Measurements from ENCODE around the gene PHF2.

Gene PHF2

DNA sequence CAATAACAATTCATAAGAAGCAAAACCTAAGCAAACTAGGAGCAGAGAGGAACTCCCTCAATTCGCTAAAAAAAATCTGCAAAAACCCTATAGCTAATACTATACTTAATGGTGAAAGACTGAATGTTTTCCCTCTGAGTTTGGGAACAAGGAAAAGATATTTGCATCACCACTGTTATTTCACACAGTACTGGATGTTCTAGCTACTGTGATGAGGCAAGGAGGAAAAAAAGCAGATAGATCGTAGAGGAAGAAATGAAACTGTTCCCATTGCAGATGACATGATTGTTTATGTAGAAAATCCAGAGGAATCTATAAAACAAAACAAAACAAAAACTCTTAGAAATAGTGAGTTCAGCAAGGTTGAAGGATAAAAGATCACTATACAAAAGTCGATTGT lies 116.7 kb downstream of the PHF2 start:
- H3K4me3 ChIP-seq (ENCODE audit: low read depth, low read length): no peak overlapping the region
- in situ Hi-C loops (cut with HindIII; ENCODE audit: low sequenced_read_pairs): no loop called here
- DNase-seq (ENCODE audit: low read depth, low spot score): no peak
- TF ChIP-seq, protein P1, sequence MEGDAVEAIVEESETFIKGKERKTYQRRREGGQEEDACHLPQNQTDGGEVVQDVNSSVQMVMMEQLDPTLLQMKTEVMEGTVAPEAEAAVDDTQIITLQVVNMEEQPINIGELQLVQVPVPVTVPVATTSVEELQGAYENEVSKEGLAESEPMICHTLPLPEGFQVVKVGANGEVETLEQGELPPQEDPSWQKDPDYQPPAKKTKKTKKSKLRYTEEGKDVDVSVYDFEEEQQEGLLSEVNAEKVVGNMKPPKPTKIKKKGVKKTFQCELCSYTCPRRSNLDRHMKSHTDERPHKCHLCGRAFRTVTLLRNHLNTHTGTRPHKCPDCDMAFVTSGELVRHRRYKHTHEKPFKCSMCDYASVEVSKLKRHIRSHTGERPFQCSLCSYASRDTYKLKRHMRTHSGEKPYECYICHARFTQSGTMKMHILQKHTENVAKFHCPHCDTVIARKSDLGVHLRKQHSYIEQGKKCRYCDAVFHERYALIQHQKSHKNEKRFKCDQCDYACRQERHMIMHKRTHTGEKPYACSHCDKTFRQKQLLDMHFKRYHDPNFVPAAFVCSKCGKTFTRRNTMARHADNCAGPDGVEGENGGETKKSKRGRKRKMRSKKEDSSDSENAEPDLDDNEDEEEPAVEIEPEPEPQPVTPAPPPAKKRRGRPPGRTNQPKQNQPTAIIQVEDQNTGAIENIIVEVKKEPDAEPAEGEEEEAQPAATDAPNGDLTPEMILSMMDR (IDR thresholded peaks at IDR 0.05; ENCODE audit: low read depth, low read length): no peak

DNA sequence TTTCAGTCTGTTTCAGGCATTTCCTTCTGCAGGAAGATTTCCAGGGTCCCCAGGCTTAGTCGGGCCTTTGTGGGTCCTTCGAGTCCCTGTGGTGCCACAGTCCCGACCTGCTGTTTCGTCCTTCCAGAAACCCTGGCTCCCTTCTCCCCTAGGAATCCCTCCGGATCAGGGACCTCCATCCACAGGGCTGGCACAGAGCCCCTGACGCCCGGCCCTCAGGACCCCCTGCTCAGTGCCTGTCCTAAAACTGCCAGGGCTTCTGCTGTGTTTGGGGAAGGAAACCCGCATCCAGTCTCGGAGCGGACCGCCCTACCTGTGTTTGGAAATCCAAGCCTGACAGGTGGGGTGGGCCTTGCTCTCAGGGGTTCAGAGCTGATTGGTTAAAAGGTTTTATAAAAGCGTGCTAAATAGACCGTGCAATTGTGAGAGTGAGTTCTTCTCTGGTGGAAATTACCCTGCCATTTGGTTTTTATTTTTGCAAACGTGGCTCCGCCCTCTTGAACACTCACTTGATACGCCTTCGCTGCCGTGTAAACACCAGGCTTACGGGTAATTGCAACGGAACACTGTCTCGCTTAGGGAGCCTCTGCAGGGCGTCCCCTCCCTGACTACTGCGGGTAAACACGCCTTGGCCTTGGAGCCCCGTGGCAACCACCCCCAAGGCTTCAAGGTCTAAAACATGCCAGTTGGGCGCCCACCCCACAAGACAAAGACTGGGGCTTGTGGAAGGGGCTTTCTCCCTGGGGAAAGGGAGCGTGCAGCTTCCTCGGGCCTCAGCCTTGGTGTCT lies 121.2 kb downstream of the PHF2 start:
- DNase-seq (ENCODE audit: low read depth, low spot score): no peak
- TF ChIP-seq, protein P1 (IDR thresholded peaks at IDR 0.05; ENCODE audit: low read depth, low read length): no peak
- H3K4me3 ChIP-seq (ENCODE audit: low read depth, low read length): no peak overlapping the region
- in situ Hi-C loops (cut with HindIII; ENCODE audit: low sequenced_read_pairs): no loop called here

DNA sequence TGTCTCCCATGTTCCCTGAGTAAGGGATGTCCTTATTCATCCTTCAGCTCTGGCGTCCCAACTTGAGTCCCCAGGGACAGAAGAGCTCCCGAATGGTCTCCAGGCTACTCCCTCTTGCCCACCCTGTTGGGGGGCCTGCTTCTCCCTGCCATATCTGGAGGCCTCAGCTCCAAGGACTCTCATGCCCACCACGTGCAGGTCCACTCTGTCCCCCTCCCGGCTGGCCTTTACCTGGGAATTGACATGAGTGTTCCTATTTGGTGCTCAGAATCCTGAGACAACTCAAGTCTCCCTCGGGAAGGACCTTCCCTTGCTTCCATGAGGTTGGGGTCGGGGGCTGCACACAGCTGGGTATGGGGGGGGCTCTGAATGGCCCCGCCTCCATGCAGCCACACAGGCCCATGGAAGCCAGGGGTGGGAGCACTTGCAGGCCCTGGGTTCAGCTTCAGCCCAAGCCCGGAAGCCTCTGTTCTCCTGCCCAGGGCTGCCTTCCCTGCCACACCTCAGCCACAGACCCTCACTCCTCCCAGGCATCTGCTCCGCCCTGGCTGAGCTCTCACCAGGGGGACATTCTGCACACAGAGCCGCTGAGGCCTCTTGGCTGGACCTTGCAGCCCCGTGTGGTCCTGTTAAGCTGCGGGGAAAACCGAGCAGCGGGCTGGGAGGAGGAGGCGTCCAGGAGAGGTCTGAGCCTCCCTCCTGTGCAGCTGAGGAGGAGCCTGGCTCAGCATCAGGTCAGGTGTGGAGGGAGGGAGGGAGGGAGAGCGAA lies 121.9 kb downstream of the PHF2 start:
- no peak for DNase-seq (ENCODE audit: low read depth, low spot score)
- TF ChIP-seq, protein P1 (IDR thresholded peaks at IDR 0.05; ENCODE audit: low read depth, low read length): no peak
- H3K4me3 ChIP-seq (ENCODE audit: low read depth, low read length): no peak overlapping the region
- in situ Hi-C loops (cut with HindIII; ENCODE audit: low sequenced_read_pairs): no loop called here

DNA sequence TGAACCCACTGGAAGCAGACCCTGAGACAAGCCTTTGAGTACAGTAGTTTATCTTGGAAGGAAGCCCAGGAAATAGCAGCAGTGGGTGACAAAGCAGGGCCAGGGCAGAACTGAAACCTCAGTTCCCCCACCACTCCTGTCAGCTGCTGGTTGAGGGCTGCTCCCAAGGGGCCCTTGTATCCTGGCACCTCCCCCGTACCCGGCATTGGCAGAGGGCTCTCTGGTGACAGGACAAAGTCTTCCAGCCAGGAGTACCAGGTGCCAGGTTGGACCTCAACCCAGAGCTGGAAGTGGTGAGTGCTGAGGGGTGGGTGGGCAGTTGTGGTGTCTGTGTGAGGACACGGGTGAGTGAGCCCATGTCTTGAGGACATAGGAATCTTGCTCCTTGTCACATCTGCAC lies 123.3 kb downstream of the PHF2 start:
- H3K4me3 ChIP-seq (ENCODE audit: low read depth, low read length): no peak overlapping the region
- DNase-seq (ENCODE audit: low read depth, low spot score): no peak
- in situ Hi-C loops (cut with HindIII; ENCODE audit: low sequenced_read_pairs): no loop called here
- TF ChIP-seq, protein P1 (IDR thresholded peaks at IDR 0.05; ENCODE audit: low read depth, low read length): no peak

DNA sequence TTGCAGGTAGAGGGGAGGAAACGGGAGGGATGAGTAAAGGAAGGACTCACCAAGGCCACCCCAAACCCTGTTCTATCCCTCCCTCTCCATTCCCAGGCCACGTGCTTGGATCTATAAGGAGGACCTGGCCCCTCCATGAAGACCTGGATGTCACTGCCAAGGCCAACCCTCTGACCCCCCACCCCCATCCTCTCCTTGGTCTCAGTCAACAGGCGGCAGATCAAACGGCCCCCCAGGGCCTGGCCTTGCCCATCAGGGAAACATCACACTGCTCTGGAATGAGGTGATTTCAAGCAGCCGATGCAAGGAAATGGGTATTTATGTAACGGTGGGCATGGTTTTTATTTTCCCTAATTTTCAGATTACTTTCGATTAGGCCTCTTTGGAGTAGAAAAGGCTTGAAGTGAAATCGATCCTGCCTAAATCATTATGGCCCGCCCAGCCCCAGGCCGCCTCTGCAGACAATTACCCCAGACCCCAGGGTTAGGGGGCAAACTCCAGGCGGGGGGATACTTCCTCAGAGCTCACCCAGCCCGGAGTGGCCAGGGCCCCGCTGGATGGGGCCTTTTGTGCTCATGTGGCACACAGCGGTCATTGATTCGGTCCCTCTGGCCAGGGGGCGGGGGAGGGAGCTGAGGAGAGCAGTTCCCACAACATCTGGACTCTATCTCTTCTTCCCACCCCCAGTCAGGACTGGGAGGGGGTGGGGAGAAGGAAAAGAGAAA lies 125.3 kb downstream of the PHF2 start:
- no peak overlapping the region for H3K4me3 ChIP-seq (ENCODE audit: low read depth, low read length)
- TF ChIP-seq, protein P1 (IDR thresholded peaks at IDR 0.05; ENCODE audit: low read depth, low read length): no peak
- DNase-seq (ENCODE audit: low read depth, low spot score): no peak
- in situ Hi-C loops (cut with HindIII; ENCODE audit: low sequenced_read_pairs): no loop called here

DNA sequence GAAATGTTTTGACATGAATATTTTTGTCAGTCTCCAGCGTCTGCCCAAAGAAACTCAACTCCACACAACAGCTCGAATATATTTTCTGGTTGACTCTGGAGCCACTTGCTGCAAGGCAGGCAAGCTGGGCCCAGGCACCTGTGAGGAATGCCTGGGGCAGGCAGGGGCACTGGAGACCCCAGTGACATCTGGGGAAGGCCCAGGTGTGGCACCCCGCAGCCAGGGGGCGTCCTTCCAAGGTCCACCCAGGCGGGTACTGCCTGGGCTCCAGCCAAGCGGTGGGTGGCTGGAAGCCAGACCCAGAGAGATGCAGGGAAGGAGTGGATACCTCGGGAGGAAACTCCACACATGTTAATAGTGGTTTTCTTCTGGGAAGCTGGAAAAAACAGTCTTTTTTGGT lies 125.9 kb downstream of the PHF2 start:
- DNase-seq (ENCODE audit: low read depth, low spot score): no peak
- in situ Hi-C loops (cut with HindIII; ENCODE audit: low sequenced_read_pairs): no loop called here
- H3K4me3 ChIP-seq (ENCODE audit: low read depth, low read length): no peak overlapping the region
- TF ChIP-seq, protein P1 (IDR thresholded peaks at IDR 0.05; ENCODE audit: low read depth, low read length): no peak
